HG03097 (cell line): ENCODE results near the gene RAB43.
"Not testable (repeated sequence)": the region's sequence is repeated elsewhere in the genome, so short reads cannot be mapped to it uniquely, and the experiment has no call there.

Source experiments
- ATAC-seq: cut with Tn5 transposase; IDR thresholded peaks from one replicate; pipeline ENCODE4 v1.9.1; 2021; ENCODE audit not compliant: unreplicated experiment, low FRiP score

RAB43 gene

DNA sequence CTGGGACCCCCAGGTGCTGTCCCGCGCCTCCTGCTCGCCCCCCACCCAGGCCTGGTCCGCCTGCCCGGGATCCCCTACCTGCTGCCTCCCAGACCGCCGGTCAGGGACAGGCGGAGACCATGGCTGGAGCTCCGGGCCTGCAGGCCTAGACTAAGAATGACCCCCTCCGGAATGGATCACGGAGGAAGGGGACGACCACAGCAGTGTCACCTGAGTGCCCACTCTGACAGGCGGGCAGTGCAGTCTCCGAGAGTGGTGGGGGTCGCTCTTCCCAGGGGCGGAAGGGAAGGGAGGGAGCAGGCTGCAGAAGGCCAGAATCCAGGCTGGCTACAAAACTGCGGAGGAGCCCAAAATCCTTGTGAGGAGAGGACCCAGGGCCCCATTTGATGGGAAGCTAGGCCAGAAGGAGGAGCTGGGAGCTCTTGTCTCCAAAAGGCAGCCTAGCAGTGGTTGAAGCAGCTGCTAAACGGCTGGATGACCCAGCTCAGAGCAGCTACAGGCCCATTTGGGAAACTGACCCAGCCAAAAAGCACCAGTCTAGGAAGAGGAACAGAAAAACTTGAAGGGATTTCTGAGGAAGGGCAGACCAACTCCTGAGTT, 908 bp upstream of the RAB43 start:
- ATAC-seq: no peak

DNA sequence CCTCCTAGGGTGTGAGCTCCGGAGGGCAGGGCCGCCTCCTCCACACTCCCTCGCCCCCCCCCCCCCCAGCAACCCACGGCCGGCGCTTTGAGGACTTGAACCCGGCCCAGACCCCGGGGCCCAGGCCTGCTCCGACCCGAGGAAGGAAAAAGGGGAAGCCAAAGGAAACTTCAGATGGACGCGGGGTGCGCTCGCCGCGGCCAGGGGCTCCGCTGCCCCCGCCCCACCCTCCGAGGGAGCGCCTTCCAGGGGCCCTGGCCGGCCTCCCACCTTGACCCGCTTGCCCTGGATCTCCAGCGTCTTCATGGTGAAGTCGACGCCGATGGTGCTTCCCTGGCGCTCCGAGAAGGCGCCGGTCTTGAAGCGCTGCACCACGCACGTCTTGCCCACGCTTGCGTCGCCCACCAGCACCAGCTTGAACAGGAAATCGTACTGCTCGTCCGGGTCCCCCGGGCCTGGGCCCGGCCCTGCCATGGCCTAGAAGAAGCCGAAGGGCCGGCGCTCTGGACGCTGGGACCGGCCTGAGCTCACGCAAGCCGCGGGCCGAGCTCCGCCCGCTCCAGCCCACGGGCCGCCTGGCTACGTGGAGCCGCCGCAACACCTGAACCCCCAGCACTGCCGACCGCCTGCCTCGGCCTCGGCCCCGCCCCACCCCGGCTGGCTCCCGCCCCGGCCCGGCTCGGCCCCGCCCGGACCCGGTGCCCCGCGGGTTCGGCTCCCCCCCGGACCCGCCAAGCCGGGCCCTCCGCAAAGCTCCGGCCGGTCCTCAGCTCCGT, 400 bp downstream of the RAB43 start:
- ATAC-seq: peak; percentile 4

DNA sequence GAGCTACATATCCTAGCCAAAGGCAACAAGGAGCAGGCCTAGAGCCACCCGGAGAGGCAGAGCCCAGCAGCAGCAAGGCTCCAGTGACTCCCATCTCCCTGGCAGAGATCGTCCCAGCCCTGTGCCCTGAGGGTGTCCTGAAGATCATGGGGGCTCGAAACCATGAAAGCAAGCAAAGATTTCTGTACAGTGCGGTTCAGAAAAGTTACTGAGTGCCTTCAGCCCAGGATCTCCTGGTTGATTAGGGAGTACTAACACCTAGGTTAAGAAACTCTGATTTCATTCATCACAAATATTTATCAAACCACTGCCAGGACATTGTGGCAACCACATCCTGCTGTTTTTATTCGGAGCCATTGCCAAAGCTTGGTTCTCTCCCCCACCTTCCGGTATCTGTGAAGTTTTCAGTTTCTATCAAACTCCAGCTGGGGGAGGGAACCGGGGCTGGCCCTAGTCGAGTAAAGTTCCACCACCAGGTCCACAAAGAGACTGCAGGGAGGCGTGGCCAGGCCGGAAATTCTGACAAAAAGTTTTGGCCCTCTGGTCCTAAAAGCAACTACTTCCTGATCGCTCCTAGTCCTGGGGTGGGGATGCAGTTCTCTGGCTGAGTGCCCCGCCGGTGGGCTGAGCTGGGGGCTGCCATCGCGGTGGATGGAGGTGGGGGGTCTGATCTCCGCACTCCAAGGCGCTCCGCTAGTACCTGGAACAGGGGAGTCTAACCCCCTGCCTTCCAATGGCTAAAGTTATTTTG, 1.2 kb downstream of the RAB43 start:
- ATAC-seq: peak; percentile 65

DNA sequence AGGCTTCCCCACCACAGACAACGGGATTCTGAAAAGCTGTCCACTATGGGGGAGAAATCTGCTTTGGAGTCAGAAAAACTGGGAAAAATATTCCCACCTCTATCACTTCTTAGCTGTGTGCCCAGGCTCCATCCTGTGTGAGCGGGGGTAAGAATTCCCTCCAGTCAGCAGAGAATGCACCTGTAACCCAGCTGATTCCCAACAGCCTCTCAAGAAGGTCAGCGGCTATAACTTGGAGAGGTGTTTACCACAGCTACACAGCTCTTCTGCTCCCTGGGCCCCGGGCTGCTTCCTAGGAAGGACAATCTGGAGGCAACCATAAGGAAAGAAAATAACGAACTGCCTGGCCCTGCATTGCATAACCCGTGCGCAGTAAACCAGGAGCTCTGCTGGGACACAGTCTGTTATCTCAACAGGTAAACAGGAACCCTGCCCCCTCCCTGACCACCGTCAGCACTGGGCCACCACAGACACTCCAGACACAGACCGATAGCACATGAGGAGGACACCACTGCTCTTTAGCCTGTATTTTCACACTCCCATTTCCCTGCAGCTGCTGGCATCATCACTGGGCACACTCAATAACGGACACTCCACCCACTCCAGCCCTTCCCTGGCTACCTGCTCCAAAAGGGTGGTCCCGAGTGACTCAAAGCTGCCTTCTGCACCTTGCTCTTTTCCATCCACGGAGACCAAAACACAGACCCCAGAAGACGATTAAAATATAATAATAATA, 2.1 kb downstream of the RAB43 start:
- no peak for ATAC-seq

DNA sequence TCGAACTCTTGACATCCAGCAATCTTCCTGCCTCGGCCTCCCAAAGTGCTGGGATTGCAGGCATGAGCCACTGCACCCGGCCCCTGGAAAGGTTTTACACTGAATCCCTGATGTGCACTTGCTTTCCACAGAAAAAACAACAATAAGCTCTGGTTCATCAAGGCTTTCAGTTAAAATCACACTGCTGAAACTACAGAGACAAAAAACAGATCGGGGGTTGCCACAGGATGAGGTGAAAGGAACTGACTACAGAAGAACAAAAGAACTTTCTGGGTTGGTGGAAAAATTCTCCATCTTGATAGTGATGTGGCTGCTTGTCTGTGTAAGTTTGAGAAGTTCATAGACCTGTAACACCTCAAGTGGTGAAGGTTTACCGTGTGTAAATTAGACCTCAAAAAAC, 2.9 kb downstream of the RAB43 start:
- no peak for ATAC-seq

DNA sequence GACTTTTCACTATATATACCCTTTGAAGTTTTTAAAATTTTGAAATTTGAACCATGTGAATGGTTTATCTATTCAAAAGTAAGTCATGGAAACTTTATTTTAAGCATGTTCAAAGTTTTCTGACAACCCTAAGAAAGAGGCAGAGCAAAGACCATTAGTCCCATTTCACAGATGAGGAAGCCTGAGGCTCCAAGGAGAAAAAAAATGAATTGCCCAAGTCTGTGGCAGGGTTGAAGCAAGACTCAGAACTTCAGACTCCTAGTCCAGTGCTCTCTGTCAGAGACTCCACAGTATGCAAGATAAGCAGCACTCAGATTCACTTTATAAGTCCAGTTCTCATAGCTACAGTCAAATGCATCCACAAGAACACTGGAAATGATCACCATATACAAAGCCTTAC, 4.5 kb downstream of the RAB43 start:
- no peak for ATAC-seq

DNA sequence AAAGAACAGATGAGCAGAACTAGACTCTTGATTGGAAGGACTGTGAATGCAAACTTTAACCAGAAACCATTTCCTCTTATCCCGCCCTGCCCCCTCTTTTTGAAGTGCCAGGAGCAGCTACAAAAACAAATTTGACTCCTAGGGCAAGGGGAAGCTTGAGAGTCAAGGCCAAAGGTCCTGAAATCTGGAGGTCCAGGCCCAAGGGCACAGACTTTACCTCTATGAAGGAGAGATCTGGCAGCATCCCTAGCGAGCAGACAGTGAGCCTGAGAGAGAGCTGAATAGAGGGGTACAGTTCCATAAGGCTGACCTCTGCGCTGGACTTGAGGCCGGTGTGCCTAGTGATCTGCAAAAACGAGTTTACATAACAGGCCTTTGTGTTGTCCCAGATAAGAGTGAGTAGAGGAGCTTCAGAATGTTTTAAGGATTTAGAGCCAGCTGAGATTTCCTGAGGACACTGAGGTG, 5.1 kb downstream of the RAB43 start:
- no peak for ATAC-seq

DNA sequence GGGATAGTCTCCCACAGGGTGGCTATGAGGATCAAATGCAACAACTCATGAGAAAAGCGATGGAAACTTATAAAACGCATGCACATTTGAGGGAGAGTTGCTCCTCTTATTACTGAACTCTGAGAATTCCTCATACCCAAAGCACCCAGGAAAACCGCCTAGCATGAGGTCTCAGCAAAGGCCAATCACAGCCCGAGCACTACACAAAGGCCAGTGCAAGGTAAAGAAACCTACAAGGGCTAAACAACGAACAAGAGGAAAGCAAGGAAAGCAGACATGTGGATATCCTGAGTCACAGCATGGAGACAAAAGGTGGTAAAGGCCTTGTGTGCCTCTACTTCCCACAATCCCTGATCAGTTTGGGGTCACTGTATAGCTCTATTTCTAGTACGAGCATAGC, 7.1 kb downstream of the RAB43 start:
- ATAC-seq: no peak

DNA sequence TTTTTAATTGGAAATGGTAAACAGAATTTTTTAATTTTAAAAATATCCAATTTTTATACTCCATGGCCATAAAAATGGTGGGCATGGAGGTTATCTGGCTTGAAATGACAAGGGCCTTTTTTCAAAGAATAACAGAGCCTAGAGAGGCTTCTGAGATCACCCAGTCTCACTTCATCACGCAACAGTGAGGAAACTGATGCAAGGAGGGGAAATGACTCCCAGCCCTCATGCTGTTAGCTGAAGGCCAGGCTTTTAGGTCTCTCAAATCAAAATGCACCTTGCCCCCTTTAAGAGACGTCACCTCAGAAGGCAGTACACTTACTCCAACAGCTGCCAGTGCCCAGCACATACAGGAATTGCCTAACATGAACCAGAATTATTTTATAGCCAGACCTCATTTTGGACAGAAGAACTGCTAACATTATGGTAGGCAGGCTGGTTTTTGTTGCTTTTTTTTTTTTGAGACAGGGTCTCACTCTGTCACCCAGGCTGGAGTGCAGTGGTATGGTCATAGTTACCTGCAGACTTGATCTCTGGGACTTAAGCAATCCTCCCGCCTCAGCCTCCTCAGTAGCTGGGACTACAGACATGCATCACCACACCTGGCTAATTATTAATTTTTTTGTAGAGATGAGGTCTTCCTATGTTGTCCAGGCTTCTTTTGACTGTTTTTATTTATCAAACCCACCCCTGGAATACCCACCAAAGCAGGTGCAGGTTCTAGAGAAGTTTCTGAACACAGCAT, 9.1 kb downstream of the RAB43 start:
- ATAC-seq: no peak

DNA sequence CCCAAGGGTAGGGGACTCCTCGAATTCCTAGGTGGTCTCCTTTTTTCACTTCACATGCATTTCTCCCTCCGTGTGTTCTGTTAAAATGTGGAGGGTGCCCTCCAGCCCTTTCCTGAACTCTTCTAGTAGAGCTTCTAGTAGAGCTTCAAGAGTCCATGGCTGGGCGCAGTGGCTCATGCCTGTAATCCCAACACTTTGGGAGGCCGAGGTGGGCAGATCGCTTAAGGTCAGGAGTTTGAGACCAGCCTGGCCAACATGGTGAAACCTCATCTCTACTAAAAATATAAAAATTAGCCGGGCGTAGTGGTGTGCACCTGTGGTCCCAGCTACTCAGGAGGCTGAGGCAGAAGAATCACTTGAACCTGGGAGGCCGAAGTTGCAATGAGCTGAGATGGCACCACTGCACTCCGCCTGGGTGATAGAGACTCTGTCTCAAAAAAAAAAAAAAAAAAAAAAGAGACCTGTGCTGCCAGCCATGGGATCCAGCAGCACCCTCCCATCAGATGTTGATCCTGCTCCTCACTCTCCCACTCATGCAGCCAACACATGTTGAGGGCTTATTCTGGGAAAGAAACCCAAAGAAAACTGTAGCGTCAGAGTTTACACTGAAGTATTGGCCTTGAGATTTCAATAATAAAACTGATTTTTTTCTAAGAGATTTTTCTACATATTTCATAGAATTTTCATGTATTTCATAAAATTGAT, 10.4 kb downstream of the RAB43 start:
- ATAC-seq: not testable (repeated sequence)

DNA sequence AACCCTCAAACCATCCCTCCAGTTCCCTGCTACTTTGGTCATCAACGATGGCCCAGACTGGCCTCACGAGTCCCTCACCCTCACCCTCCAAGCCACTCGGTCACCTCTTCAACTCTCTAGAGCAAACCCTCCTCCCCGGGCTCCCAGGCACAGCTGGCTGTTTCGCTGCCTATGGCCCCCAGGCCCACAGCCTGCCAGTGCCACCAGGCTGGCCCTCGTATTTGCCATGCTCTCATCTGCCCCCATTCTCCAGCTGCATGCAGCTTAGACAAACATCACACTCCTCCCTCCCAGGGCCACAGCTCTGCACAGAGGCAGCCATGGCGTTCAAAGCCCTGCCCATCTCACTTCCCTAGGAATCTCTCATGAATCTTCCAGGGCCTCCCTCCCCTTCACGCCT, 13.8 kb downstream of the RAB43 start:
- ATAC-seq: no peak

DNA sequence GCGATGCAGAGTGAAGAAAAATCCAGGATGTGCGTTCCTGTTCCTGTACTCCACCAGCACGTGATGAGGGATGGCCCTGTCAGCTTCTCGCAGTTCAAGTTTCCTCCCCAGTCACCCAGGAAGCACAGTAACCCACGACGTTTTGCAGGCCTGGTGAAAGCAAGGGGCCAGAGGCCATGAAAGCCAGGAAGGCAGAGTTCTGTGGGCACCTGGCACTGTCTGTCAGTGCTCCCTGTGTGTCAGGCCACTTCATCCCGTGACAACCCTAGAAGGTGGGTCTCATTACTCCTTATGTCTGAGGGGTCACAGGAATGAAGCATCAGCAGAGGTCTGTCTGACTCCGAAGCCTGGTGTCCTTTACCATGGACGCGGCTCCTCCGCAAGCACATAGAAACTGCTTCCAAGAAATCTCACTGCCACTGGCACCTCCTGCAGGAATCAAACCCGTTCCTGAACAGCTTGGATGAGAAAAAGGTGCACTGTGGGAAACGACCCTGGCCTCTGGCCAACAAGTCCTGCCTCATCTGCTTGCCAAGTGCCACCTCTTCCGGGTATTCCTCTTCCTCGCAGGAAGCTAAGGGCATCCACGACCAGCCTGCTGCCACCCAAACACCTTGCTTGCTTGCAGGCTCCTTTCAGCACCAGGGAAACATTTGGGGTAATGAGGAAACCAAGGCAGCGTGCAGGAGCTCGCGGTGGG, 14.6 kb downstream of the RAB43 start:
- ATAC-seq: no peak

DNA sequence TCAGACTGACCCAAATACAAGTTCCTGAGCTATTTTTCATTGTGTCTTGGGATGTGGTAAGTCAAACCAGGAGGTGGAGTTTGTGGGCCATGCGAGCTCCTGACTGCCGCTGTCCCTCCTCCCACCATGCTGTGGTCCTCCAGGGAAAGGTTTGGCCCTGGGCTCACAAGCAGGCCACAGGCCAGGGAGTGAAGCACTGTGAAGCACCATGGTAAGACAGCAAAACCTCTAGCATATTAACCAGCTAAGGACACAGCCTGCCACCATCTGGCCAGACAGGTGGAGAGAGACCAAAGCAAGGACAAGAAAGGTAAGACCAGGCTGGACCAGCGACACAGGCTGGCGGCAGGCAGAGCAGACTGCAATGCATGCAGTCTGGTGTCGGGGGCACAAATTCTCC, 15.3 kb downstream of the RAB43 start:
- ATAC-seq: no peak

DNA sequence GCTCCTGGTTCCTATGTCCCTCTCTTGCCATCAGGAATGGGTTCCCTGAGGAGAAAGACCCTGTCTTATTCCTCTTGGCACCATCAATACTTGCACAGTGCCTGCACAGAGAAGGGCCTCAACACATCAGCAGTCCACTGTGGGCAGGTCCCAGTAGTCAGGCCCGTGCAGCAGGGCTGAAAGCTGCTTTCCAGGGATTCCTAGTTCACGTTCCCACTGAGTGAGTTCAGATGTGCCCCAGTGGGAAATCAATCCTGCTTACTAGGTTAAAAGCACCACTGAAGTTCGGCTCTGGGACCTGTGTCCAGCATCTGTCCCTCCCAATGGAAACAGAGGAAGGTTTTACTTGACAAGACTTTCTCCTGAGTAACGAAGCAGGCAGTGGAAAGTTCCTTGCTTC, 15.7 kb downstream of the RAB43 start:
- no peak for ATAC-seq

DNA sequence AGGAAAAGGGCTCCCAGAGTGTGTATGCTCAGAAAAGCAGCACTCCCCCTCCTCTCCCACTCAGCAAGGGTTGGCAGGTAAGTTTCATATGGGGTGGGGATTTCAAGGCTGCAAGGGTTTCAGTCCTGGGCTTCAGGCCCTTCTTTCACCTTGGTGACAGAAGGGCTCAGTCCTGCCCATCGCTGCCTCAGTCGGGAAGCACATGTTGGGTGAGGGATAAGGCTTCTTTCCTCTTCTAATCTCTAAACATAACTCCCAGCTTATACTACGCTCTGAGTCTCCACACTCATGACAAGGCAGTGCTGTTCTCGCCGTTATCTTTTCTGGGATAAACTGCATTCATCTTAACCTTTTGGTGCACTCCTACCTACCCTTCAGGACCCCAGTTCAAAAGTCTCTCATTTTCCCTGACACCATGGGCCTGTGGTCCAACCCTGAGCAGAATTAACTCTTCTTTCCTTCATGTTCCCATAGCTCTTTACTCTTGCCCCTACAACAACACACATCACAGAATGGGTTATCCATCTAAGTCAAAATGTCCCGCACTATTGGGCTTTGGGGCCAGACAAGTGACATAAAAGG, 17.0 kb downstream of the RAB43 start:
- ATAC-seq: no peak

DNA sequence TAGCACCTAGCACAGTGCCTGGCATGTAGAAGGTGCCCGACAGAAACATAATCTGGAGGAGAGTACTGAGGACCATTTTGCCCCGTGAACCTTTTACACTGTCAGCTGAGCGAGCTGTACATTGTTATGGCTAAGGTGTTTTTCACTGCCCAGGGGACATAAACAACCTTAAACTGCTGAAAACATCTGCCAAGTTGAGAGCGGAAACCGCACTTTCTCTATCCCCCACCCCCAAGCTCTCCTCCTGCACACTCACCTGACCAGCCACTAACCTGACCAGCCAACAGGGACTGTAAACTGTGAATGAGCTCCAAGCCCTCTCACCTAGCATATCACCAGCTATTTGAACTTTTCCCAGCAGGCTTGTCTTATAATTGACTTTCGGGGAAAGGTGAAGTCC, 17.6 kb downstream of the RAB43 start:
- no peak for ATAC-seq

DNA sequence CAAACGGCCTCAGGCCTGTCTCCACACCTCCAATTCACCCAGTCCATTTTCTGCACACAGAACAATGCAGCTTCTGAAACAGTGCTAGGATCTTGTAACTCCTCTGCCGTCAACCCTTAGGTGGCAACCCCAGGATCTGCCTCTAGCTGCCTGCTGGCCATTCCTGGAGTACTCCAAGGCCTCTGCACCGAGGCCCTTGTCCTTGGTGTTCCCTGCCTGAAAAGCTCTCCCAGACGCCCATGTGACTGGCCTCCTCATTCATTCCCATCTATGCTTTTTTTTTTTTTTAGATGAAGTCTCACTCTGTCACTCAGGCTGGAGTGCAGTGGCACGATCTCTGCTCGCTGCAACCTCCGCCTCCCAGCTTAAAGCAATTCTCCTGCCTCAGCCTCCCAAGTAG, 18.3 kb downstream of the RAB43 start:
- ATAC-seq: no peak

DNA sequence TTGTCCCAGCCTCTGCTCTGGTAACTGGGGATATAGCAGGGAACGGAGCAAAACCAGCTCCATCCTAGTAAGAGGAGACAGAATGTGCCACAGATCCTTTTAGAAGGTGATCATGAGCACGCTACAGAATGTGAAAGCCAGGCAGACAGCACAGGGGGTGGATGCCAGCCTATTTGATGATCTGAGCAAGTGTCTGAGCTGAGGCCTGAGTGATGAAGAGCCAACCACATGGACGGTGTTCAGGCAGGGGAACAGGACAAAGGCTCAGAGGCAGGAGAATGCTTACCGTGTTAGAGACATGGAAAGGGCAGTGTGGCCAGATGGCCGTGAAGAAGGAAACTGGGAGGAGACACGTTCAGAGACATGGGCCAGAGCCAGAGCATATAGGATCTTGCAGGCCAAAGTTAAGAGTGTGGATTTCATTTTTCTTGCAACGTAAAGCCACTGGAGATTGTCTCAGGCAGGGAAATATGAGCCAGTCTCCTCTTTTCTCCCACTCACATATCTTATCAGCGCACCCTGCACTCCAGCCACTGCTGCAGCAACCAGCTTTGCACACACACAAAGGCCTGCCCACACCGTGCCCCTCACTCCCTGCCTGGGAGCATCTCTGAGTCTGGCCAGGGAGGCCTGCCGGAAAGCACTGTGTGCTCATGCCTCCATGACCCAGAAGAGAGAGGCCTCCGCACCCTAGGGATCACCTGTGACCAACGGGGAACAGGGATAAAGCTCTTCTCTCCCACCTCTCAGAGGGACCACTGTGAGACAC, 20.1 kb downstream of the RAB43 start:
- no peak for ATAC-seq
